Hepatocyte (in vitro differentiated cells): ENCODE data around the gene SETD4. TPM values are rescaled to one million over a fixed set of nuclear protein-coding genes. Genes with fewer than 3 reads are reported as not detected.

Experiments used
- DNase-seq: peaks from one replicate; pipeline ENCODE4 v3.0.0-alpha.2; 2016; ENCODE audit warnings: low spot score
- H2AFZ ChIP-seq: fragments of 200-600 bp; sonication (generic); 2 replicates; pipeline ENCODE4 v1.6.0; 2016; ENCODE audit warnings: antibody characterized with exemption, mild to moderate bottlenecking
- H3K27ac ChIP-seq: fragments of 200-600 bp; sonication (generic); 2 replicates; pipeline ENCODE4 v1.5.1; 2016; ENCODE audit warnings: mild to moderate bottlenecking
- H3K27me3 ChIP-seq: fragments of 200-600 bp; sonication (generic); 2 replicates; pipeline ENCODE4 v1.6.1; 2016
- H3K36me3 ChIP-seq: fragments of 200-600 bp; sonication (generic); replicated peaks from 2 replicates; pipeline ENCODE4 v1.5.1; 2016; ENCODE audit warnings: low read depth; ENCODE audit not compliant: insufficient read depth
- H3K4me1 ChIP-seq: fragments of 200-600 bp; sonication (generic); 2 replicates; pipeline ENCODE4 v1.5.1; 2016; ENCODE audit warnings: mild to moderate bottlenecking, moderate library complexity; ENCODE audit not compliant: insufficient read depth
- H3K4me2 ChIP-seq: fragments of 200-600 bp; sonication (generic); 2 replicates; pipeline ENCODE4 v1.6.0; 2016
- H3K4me3 ChIP-seq: fragments of 200-600 bp; sonication (generic); 2 replicates; pipeline ENCODE4 v1.5.1; 2016; ENCODE audit warnings: mild to moderate bottlenecking
- H3K79me2 ChIP-seq: fragments of 200-600 bp; sonication (generic); 2 replicates; pipeline ENCODE4 v1.6.0; 2017; ENCODE audit warnings: mild to moderate bottlenecking
- H3K9me2 ChIP-seq: fragments of 200-600 bp; sonication (generic); replicated peaks from 2 replicates; pipeline ENCODE4 v1.6.0; 2017; ENCODE audit warnings: mild to moderate bottlenecking; ENCODE audit not compliant: insufficient read depth
- H3K9me3 ChIP-seq: fragments of 200-600 bp; sonication (generic); 2 replicates; pipeline ENCODE4 v1.5.1; 2016; ENCODE audit warnings: low read depth, mild to moderate bottlenecking
- H4K20me1 ChIP-seq: fragments of 200-600 bp; sonication (generic); 2 replicates; pipeline ENCODE4 v1.6.0; 2016; ENCODE audit warnings: mild to moderate bottlenecking; ENCODE audit not compliant: insufficient read depth, poor library complexity, severe bottlenecking
- EZH2 ChIP-seq: fragments of 200-600 bp; sonication (generic); IDR thresholded peaks from 2 replicates; pipeline ENCODE4 v1.6.1; 2016; ENCODE audit warnings: antibody characterized with exemption, mild to moderate bottlenecking, borderline replicate concordance
- EZH2phosphoT487 ChIP-seq: fragments of 200-600 bp; sonication (generic); IDR thresholded peaks from one replicate; pipeline ENCODE4 v1.6.1; 2018; ENCODE audit warnings: antibody characterized with exemption, mild to moderate bottlenecking, low read depth, moderate library complexity; ENCODE audit not compliant: unreplicated experiment, severe bottlenecking
- WGBS: methylation state at CpG from one replicate; pipeline ENCODE4 v1.1.6; 2016; ENCODE audit warnings: low lambda C conversion rate; ENCODE audit errors: missing lambda C conversion rate; 5-methylcytosine and 5-hydroxymethylcytosine counted together
- polyA plus RNA-seq: library from polyadenylated mRNA; unstranded; fragments of >200 nt; fragmentation: Nextera tagmentation; extraction: Ambion mirVana; gene quantifications from 2 replicates; pipeline ENCODE4 v1.2.1, GENCODE V29; 2016
- total RNA-seq: library from RNA; depleted of rRNA; stranded (reverse); fragments of >200 nt; gene quantifications from 2 replicates; pipeline ENCODE4 v1.2.3, GENCODE V29; 2014
- TF ChIP-seq, protein P1 (sequence below): fragments of 200-600 bp; sonication (generic); IDR thresholded peaks from 2 replicates; pipeline ENCODE4 v1.5.1; 2016; ENCODE audit warnings: antibody characterized with exemption, mild to moderate bottlenecking; ENCODE audit not compliant: poor library complexity

SETD4 gene
- total and polyA plus RNA-seq, 2 experiments from 2014 or later = 13.7 to 16.6 TPM

DNA sequence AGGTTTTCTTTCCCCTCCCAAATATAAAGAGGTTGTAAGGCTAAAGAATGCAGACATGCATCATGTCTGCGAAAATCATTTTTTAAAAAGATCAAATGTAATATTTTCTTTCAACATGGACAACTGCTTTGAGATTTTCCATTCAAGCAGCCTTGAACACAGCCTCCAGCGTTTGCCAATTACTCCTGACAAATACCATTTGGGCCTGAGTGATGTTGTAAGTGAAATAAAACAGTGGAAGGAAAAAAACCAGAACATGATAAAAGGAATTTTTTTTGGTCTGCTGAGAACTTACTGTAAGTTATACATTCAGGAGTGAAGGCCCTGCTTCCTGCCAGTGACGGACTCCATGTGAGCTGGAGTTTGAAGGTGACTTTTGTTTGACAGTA, 37.2 kb downstream of the SETD4 start:
- Histone ChIP-seq H4K20me1 (no peaks in the 10 kb centered on the region), H3K4me3 (no peak overlapping the region), H3K79me2 (no peaks in the 10 kb centered on the region), H3K27me3 (no peaks in the 10 kb centered on the region), H2AFZ (no peak overlapping the region), H3K9me3 (no peaks in the 10 kb centered on the region), H3K9me2 (no peaks in the 10 kb centered on the region), H3K4me1 (peaks cover 5% of the 10 kb centered on the region), H3K36me3 (no peaks in the 10 kb centered on the region), H3K4me2 (no peak overlapping the region), H3K27ac (peak overlapping the region; percentile 65)
- WGBS = 48% methylated on average over 3 of the region's 3 CpGs
- TF ChIP-seq, protein P1, sequence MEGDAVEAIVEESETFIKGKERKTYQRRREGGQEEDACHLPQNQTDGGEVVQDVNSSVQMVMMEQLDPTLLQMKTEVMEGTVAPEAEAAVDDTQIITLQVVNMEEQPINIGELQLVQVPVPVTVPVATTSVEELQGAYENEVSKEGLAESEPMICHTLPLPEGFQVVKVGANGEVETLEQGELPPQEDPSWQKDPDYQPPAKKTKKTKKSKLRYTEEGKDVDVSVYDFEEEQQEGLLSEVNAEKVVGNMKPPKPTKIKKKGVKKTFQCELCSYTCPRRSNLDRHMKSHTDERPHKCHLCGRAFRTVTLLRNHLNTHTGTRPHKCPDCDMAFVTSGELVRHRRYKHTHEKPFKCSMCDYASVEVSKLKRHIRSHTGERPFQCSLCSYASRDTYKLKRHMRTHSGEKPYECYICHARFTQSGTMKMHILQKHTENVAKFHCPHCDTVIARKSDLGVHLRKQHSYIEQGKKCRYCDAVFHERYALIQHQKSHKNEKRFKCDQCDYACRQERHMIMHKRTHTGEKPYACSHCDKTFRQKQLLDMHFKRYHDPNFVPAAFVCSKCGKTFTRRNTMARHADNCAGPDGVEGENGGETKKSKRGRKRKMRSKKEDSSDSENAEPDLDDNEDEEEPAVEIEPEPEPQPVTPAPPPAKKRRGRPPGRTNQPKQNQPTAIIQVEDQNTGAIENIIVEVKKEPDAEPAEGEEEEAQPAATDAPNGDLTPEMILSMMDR = no peak
- TF ChIP-seq EZH2phosphoT487 = no peak
- TF ChIP-seq EZH2 = no peak
- peak; percentile 41 for DNase-seq

- Histone ChIP-seq H3K4me2 (no peak overlapping the region), H2AFZ (no peak overlapping the region), H4K20me1 (no peaks in the 10 kb centered on the region), H3K36me3 (no peaks in the 10 kb centered on the region), H3K27ac (peak overlapping the region; percentile 65), H3K27me3 (no peaks in the 10 kb centered on the region), H3K79me2 (no peaks in the 10 kb centered on the region), H3K4me1 (peaks cover 5% of the 10 kb centered on the region), H3K9me3 (no peaks in the 10 kb centered on the region), H3K4me3 (no peak overlapping the region), H3K9me2 (no peaks in the 10 kb centered on the region)
- WGBS = 51% methylated on average over 6 of the region's 6 CpGs
- DNase-seq = no peak
- TF ChIP-seq, protein P1 = no peak
- TF ChIP-seq EZH2 (no peak), EZH2phosphoT487 (no peak)
These were observed 37.8 kb downstream of the SETD4 start for GRCh38 chr21:36022427-36023091.

DNA sequence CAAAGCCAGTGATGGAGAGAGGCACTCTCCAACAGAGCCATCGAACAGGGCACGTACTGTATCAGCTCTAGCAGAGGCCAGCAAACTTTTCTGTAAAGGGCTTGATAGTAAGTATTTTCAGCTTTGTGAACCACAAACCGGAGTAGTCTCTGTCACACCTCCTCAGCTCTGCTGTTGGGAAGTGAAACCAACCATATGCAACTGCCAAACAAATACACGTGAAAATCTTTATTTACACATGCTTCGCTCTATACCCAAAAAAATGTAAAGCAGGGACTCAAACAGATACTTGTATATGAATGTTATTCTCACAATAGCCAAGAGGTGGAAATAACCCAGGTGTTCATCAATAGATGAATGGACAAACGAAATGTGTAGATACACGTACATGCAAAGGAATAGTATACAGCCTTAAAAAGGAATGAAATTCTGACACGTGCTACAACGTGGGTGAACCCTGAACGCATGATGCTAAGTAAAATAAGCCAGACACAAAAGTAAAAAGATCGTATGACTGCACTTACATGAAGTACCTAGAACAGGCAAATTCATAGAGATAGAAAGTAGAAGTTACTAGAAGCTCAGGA, 39.0 kb downstream of the SETD4 start:
- 96% methylated on average over 11 of the region's 11 CpGs for WGBS
- Histone ChIP-seq H3K4me2 (no peak overlapping the region), H4K20me1 (no peaks in the 10 kb centered on the region), H2AFZ (no peak overlapping the region), H3K4me1 (peaks cover 5% of the 10 kb centered on the region), H3K27me3 (no peaks in the 10 kb centered on the region), H3K79me2 (no peaks in the 10 kb centered on the region), H3K9me2 (no peaks in the 10 kb centered on the region), H3K36me3 (no peaks in the 10 kb centered on the region), H3K27ac (no peak overlapping the region), H3K9me3 (no peaks in the 10 kb centered on the region), H3K4me3 (no peak overlapping the region)
- DNase-seq = no peak
- TF ChIP-seq EZH2 (no peak), EZH2phosphoT487 (no peak)
- TF ChIP-seq, protein P1 = no peak
